NCI-H2107 (cell line): ENCODE data around the gene NEDD4L.
"Not testable (repeated sequence)": the region's sequence is repeated elsewhere in the genome, so short reads cannot be mapped to it uniquely, and the experiment has no call there.

Experiments
- DNase-seq: peaks from one replicate; lab custom pipeline; 2025; lab: John Stamatoyannopoulos, UW

Gene NEDD4L

DNA sequence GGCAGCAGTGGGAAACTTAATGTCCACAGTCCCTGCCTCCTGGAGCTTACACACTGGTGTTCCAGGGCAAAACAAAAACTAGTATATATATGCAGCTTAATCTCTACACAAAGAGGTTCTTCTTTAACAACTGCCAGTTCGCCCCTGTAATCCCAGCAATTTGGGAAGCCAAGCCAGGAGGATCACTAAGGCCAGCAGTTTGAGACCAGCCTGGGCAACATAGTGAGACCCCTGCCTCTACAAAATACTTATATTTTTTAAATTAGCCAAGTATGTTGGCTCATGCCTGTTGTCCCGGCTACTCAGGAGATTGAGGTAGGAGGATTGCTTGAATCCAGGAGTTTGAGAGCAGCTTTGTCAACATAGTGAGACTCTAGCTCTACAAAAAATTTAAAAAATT lies 17.2 kb upstream of the NEDD4L start:
- DNase-seq = no peak

DNA sequence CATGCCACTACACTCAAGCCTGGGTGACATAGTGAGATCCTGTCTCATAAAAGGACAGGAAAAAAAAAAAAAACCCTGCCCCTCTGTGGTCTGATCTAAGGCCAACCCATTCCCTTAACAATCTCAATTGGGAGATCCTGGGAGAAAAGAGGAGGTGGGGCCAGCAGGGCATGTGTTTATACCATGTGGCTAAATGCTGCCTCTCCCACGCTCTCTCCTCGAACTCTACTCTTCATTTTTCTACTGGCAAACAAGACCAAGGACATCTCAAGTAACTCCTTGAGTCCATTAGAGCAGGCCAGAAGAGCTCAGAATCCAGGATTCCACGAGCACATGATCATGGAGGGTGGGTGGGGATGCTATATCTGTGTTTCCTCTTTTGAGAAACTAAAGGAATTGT lies 16.7 kb upstream of the NEDD4L start:
- DNase-seq = no peak

DNA sequence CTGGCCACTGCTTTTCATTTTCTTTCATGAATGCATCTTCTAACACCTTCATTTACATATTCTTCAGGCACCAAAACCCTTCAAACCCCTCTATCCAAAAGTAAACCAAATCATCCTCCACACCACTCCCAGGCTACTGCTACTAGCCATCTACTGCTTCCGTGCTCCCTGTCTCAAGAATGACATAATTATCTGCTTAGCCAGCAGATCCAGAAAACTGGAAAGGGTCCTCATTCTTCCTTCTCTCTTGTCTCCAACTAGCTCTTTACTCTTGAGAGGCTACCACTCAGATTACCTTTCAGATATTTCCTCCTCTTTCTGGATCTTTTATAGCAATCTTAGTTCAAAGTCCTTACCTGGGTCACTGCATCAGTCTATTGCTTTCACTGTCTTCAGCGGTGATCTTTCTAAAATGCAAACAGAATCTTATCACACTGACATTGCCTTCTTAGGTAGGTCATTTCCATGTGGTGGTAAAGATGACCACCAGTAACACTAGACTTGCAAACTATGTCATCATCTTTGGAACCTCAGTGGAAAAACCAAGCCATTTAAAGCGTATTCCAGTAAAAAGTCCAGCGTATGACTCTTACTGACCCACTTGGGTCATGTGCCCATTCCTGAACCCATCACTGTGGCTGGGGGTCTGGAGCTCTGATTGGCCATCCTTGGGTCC lies 15.8 kb upstream of the NEDD4L start:
- no peak for DNase-seq

- DNase-seq = no peak
Measured at GRCh38 chr18:58032233-58032632, 11.8 kb upstream of the NEDD4L start.

DNA sequence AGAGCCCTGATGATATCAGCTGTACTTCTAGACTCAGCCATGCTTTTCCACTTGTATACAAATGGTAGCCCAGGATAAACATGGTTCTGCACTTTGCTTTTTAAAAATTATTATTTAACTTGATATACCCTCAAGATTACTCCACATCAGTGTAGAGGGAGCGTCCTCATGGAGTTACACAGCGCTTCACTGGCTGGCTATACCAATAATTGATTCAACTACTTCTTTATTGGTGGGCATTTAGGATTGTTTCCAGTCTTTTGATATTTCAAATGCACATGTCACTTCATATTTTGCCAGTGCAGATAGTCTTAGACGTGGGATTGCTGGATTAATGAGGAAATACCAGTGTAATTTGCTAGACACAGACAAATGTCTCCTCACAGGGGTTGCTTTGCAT lies 10.8 kb upstream of the NEDD4L start:
- DNase-seq = no peak

DNA sequence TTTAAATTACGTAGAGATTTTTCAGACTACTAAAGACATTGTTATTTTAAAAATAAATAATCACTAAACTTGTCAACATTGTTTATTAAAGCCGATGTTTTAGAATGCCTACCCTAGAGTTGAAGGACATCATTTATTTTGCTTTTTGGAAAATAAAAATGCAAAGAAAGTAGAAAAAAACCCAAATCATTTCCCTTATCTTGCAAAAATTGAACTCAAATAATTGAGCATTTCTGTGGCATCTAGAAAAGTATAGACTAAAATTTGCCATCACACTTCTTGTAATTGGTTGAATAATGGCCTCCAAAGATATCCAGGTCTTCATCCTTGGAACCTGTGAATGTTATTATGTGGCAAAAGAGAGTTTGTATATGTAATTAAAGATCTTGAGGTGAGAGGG lies 9.7 kb upstream of the NEDD4L start:
- DNase-seq = no peak

DNA sequence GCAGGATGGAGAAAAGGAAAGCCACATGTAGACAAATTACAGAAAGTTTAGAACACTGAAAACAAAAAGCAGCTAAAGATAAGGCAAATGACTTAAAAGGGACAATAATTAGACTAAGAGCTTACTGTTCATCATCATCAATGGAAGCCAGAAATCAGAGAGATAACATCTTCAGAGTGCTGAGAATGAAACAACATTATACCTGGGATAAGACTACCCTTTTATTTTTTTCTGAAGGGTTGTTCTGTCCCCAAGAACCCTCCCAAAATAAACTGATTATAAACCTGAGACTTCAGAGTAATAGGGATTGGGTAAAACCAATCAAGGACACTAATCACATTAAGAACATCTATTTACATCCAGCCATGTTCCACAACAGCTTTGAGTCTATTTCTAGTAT lies 6.9 kb upstream of the NEDD4L start:
- DNase-seq = no peak

- no peak for DNase-seq
Measured at GRCh38 chr18:58038063-58038462, 6.0 kb upstream of the NEDD4L start.

GRCh38 chr18:58041633-58042032 lies 2.4 kb upstream of the NEDD4L start:
- DNase-seq = no peak

DNA sequence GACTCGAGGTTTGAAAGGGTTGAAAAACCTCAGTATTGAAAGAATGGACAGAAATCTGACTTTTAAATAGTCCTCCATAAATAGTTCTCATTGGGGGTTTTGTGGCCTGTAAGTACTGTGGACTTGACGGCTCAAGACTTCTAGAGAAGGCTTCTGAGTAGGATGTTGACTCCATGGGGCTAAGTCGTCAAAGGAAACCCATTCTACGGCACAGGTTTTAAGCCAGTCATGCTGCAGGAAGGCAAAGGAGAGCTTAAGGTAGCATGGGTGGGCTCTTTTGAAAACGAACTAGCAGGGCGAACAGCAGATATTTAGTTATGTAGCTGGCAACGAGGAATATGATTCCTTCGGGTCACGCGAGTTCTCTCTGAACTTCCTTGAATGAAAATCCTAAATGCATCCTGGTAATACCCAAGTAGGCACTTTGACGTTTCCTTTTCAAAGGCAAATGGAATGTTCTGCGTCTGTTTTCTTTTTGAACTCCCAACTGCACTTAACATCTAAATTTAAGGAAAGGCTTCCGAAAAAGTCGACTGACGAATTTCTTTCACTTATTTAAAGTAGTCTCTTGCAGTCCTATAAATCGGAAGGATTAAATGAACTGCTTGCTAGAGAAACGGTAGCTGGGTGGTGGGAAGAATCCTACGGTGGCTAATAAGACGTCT lies 1.1 kb upstream of the NEDD4L start:
- DNase-seq = no peak

DNA sequence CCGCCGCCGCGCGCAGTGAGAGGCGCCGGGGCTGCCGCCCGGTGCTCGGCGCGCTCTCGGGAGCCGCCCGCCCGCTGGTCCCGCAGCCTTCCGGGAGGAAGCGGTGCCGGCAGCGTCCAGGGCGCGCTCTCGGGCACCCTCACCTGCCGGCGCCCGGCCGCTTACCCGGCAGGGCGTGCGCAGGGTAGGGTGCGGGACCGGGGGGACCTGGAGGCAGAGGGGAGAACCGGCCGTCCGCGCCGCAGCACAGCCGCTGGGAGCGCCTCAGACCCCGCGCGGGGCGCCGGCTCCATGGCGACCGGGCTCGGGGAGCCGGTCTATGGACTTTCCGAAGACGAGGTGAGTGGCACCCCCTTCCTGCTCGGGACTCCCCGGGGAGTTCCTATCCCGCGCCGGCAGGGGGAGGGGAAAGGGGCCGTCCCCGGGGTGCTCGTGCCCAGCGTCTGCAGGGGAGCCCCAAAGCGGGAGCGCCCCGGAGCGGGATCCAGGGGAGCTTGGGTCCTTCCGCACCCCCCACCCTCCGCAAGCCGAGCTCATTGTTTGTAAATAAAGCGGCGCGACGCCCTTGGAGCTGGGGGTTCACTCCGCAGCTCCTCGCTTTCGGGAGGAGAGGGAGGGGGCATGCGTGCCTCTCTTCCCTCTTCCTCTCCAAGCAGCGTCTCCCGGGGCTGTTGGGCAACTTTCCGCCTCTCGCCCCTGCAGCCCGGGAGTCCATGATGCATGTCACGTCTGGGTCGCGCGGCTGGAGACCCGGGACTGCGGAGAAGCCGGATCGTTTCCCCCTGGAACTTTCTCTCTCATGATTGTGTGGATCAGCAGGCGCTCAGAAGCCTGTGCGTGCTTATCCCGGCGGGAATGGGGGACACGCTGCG lies 580 bp downstream of the NEDD4L start:
- DNase-seq = peak; percentile 67

GRCh38 chr18:58045242-58046092 lies 1.4 kb downstream of the NEDD4L start:
- DNase-seq = peak; percentile 69

- DNase-seq = no peak
Measured at GRCh38 chr18:58046093-58046793, 2.2 kb downstream of the NEDD4L start.

DNA sequence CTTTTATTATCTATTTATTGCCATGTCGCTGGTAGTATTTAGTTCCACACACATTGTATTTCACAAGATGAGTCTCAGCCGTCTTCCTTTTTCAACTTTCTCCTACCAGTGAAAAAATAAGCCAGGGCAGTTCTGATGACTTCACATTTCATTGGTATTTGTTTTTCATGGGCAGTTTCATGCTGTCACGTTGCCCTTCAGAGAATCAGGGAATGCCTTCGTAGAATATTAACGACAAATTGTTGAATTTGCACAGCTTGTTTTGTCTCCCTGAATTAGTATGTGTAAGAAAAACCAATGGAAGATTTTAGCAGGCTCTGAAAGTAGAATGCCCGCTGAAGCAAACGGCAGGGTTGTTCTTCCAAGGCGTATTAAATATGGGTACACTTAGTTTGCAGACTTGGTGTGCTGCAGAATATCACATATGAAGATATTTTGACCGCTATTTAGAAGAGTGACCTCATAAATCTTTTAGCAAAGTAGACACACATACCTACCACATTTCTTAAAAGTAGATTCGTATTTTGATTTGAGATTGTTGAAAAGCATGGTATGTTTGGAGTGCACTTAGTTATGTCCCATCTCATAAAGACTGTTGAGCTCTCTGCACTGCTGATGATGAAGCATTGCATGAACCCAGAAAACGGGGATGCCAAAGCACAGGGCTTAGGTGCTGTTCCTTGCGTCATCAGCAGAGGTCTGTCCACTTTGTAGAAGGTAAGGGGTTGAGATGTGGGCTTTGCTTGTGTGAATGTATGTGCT lies 2.9 kb downstream of the NEDD4L start:
- no peak for DNase-seq

DNA sequence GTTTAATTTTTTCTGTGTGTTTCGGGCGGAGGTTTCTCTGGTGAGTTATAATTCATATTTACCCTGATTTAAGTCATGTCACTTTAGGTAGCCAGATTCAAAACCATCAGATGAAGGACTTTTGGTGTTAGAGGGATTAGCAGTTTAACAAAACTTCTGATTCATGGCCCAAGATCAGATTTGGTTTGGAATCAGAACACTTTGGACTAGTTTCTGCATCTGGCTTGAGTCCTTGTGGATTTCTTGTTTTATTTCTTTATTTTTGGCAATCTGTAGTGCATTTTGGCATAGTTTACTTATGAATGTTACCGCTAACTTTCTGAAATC lies 3.5 kb downstream of the NEDD4L start:
- no peak for DNase-seq

DNA sequence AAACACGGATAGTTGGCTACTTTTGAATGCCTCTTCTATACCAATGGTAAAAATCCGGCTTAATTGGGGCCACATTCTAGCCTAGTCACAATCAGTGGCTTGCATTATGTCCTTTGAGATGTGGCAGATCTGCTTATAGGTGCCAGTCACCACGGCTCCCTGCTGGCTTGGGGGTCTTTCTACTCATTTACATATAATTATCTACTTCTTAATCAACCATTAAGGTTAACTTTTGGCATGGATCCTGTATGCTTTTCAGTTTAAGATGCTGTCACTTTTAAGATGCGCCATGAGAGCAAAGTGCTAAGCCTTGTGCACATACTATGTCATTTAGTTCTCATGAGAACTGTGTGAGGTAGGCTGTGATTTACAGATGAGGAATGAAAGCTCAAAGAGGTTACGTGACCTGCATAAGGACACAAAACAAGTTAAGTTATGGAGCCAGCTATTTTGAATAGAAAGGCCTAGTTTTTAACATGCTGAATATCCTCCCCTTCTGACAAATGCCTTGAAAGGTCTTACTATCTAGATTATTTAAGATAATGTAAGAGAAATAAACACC lies 4.1 kb downstream of the NEDD4L start:
- DNase-seq = no peak

DNA sequence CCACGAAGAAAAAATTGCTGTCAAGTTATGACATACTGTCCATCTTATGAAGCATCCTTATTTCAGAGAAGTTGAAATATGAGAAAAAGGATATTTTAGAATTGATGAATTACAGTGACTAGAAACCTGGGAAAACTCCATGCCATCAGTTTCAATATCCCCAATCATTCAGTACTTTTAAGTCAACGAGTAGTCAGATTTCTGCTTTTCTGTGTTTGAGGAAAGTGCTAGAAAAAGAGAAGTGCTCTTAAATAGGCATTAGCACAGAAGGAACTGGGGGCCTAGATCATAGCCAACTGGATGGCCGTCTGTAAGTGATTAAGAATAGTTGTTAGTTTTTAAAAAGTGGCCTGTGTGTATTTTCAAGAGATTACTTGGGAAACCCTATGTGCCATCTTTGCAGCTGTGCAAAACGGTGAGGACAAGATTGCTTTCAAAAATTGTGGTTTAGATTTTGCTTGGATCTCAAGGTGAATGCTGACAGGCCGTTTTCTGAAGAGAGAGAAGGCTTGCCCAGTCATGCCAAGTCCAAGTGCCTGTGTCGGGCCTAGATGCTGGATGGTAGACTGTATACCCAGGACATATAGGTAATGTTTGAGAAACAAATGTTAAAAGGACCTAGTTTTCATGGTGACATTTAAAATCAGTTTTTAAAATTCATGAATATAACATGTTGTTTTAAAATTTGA lies 5.1 kb downstream of the NEDD4L start:
- DNase-seq = no peak

DNA sequence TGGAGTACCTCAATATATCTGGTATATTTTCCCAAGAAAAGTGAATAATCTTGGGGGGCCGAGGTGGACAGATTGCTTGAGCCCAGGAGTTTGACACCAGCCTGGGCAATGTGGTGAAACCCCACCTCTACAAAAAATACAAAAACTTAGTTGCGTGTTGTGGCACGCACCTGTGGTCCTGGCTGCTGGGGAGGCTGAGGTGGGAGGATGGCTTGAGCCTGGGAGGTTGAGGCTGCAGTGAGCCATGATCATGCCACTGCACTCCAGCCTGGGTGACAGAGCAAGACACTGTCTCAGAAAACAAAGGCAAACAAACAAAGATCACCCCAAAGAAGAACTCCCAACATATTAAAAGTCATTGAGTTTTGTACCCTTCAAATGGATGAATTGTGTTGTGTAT lies 6.9 kb downstream of the NEDD4L start:
- DNase-seq = not testable (repeated sequence)

DNA sequence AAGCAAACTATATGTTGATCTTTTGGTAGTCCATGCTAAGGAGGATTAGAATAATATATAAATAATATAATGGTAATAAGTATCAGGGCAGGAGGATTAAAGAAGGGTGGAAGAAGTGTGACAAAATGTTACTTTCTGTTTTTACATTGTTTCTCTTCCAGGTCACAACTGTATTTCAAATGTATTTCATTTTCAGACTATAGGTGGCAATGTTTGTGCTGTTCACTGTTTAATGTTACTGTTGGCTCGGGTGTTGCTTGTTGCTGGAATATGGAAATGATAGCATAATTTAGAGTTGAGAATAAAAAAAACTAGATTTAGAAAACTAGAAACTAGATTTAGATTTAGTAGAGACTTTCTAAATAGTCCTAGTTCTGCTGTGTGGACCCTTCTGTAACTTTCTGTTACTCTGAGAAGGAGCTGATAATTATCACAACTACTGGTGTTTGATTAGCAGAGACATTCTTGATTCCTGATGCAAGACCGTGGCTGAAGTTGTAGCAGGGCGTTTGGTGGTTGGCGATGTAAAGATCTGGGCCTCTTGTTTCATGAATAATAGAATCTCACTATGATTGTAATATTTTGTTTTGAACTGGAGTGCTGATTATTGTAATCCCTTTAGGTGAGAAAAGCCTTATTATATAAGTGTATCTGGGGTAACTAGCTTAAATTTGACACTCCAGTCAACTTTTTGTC lies 7.9 kb downstream of the NEDD4L start:
- no peak for DNase-seq
